GM19452 (cell line): Measurements from ENCODE around the gene DPEP2NB.
"Not testable (repeated sequence)": the region's sequence is repeated elsewhere in the genome, so short reads cannot be mapped to it uniquely, and the experiment has no call there.

Experiments used
- ATAC-seq: cut with Tn5 transposase; IDR thresholded peaks from one replicate; pipeline ENCODE4 v1.9.1; 2021; ENCODE audit not compliant: unreplicated experiment

The DPEP2NB gene

GRCh38 chr16:67987460-67988160 lies 28.1 kb downstream of the DPEP2NB start:
- ATAC-seq, result no peak

- ATAC-seq, result no peak
Observed at GRCh38 chr16:67986949-67987348, 28.8 kb downstream of the DPEP2NB start.

GRCh38 chr16:67982011-67982696 lies 33.6 kb downstream of the DPEP2NB start:
- ATAC-seq, result no peak

GRCh38 chr16:67979955-67980678 lies 35.6 kb downstream of the DPEP2NB start, which contains the start of gene DPEP3:
DPEP3 (minus strand) TSS chr16:67980499; CDS start chr16:67980380, 119 bp downstream.
- no peak for ATAC-seq

- no peak for ATAC-seq
Observed at GRCh38 chr16:67977469-67978227, 38.1 kb downstream of the DPEP2NB start.

- ATAC-seq, result no peak
Observed at GRCh38 chr16:67977005-67977404, 38.7 kb downstream of the DPEP2NB start.

GRCh38 chr16:67976205-67976604 lies 39.5 kb downstream of the DPEP2NB start:
- ATAC-seq, result no peak

GRCh38 chr16:67975321-67976105 lies 40.2 kb downstream of the DPEP2NB start:
- no peak for ATAC-seq

GRCh38 chr16:67972285-67972684 lies 43.4 kb downstream of the DPEP2NB start:
- not testable (repeated sequence) for ATAC-seq

GRCh38 chr16:67971111-67971510 lies 44.6 kb downstream of the DPEP2NB start:
- ATAC-seq, result no peak

- no peak for ATAC-seq
Observed at GRCh38 chr16:67969254-67970039, 46.3 kb downstream of the DPEP2NB start.

- peak; percentile 65 for ATAC-seq
Observed at GRCh38 chr16:67968400-67969253, 47.1 kb downstream of the DPEP2NB start, which contains the start of gene SLC12A4. SLC12A4 (minus strand) TSS chr16:67968637; CDS start chr16:67968553, 84 bp downstream.

GRCh38 chr16:67967958-67968399 lies 47.7 kb downstream of the DPEP2NB start:
- peak; percentile 20 for ATAC-seq

GRCh38 chr16:67967183-67967957 lies 48.3 kb downstream of the DPEP2NB start:
- no peak for ATAC-seq

GRCh38 chr16:67966549-67967182 lies 49.0 kb downstream of the DPEP2NB start:
- ATAC-seq, result no peak

GRCh38 chr16:67965668-67966548 lies 49.8 kb downstream of the DPEP2NB start:
- ATAC-seq, result no peak
